ENCODE results near the gene ARVCF. TPM values are rescaled to one million over a fixed set of nuclear protein-coding genes. Genes with fewer than 3 reads are reported as not detected.
"Not testable (repeated sequence)": the region's sequence is repeated elsewhere in the genome, so short reads cannot be mapped to it uniquely, and the experiment has no call there.

Gene ARVCF
- total RNA-seq, 1 experiment from 2014 or later, result 0.58 TPM

- DNase-seq (ENCODE audit: low spot score), result no peak
Measured at GRCh38 chr22:19936513-19936912, 80.1 kb downstream of the ARVCF start.

- not testable (repeated sequence) for DNase-seq (ENCODE audit: low spot score)
Measured at GRCh38 chr22:19935123-19935718, 81.4 kb downstream of the ARVCF start.

DNA sequence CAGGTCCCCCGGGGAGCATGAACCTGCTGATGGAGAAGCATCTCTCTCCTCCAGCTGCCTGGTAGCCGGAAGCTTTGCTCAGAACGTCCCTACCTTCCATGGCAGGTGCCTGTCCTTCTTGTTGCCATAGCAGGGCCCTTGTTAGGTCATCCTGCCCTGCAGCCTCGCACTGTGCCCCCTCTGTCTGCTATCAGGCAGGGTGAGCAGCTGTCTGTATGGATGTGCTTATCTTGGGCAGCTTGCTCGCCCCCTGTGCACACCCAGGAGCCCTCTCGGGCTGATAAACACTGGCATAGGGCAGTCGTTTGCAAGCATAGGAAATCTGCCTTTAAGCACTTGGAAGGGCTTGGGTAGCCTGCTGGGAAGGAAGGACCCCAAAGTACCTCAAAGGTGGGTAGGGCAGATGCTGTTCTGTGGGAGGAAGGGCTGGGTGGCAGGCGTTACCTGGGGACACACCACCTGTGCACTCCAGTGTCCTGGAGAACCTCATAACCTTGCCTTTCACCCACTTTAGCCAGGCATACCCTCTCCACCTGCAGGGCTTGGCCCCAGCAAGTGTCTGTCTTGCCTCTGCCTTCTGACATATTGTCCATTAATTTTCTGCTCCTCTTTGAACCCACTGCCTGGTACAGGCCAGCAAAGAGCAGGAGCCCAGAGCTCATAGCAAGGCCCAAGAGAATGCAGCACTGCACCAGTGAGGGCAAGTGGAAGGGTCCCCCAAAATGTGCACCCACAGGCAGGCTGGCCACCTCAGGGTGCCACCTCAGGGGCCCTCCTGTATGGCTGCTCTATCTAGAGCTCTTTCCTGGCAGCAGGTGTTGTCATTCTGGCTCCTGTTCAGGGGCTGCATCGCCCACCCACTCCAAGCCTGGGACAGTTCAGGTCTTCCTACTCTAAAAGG is 83.0 kb downstream of the ARVCF start:
- no peak for DNase-seq (ENCODE audit: low spot score)

DNA sequence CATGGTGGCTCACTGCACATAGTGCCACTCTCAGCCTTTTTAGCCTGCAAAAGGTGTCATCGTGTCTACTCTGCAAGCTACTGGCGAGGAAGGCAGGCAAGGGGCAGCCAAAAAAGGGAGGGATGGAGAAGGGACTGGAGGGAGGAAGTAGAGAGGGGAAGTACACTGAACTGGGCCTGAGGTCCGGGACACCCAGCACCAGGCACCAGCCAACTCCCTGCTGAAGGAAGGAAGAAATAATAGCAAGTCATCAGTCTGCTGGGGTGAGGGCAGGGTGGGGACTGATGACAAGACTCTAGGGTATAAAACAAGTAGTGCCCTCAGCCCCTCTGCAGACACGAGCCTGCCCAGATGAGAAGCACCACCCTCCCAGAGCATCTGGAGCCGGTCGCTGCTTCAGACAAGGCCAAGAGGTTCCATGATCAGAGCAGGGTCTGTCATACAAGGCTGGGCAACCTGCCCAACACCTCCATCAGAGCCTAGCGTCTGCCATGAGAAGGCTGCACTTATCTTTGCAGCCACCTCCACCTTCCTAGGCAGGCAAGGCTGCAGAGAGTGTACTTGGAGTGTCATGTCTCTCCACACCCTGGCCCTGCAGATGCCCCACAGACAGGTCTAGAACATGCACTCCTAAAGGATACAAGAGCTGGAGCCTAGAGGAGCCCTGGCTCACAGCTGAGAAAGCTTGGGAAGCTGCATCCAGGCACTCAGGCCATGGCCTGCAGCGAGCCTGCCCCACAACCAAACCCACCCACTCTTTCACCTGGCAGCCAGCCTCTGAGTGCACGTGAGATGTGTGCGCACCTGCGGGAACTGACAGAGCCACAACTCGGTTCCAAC is 84.0 kb downstream of the ARVCF start:
- DNase-seq (ENCODE audit: low spot score), result no peak

- no peak for DNase-seq (ENCODE audit: low spot score)
Measured at GRCh38 chr22:19931514-19931913, 85.1 kb downstream of the ARVCF start.

- DNase-seq (ENCODE audit: low spot score), result no peak
Measured at GRCh38 chr22:19930551-19931486, 85.8 kb downstream of the ARVCF start.

DNA sequence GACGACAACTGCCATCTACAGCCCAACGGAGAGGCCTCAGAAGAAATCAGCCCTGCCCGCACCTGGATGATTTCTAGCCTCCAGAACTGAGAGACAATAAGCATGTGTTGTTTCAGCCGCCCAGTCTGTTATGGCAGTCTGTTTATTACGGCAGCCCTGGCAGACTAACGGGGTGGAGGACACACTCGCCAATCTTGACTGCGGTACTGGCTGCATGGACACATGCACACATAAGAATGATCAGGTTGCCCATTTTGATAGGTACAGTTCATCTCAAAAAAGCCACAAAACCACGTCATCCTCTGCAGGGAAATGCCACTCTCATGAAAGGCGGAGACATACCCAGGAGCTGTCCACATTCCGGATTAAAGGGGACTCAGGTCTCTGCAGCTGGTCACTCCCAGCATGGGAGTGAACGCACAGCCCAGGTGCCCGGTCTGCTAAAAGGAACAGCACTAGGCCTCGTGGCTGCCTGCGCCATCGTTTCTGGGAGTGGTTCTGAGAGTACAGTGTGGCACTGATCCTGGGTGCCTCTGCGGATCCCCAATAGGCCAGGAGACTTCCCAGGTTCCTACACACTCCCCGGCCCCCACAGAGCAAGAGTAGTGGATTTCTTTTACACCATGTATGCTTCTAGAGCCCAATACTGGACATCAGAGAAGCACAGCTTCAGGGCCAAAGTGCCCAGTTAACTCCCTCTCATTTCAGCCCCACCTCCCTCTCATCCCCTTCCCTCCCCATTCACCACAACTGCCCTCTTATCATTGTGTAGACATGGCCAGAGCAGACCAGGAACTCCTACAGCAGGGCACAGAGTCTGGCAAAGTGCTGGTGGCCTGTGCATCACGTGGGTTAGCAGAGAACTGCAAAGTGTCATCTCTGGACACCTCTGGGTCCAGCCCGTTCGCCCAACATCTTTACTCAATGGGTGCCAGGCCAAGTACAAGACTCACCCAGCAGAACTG is 86.8 kb downstream of the ARVCF start:
- no peak for DNase-seq (ENCODE audit: low spot score)

DNA sequence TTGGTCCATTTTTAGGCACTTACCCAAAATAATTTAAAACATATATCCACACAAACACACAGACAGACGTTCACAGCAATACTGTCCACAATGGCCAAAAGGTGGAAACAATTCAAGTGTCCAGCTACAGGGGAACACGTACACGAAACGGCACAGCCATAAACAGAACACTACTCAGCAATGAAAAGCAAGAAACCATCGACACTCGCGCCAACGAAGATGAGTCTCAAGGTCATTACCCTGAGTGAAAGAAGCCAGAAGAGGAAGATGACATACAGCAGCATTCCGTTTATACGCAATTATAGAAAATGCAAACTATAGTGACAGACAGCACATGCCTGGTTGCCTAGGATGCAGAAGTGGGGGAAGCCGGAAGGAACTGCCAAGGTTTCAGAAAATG is 88.4 kb downstream of the ARVCF start:
- DNase-seq (ENCODE audit: low spot score), result no peak

- DNase-seq (ENCODE audit: low spot score), result no peak
Measured at GRCh38 chr22:19927696-19928095, 88.9 kb downstream of the ARVCF start.

DNA sequence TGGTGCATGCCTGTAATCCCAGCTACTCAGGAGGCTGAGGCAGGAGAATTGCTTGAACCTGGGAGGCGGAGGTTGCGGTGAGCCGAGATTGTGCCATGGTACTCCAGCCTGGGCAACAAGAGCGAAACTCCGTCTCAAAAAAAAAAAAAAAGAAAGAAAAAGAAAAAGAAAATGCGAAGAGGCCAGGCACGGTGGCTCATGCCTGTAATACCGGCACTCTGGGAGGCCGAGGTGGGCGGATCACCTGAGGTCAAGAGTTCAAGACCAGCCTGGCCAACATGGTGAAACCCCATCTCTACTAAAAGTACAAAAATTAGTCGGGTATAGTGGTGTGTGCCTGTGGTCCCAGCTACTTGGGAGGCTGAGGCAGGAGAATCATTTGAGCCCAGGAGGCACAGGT is 90.6 kb downstream of the ARVCF start:
- not testable (repeated sequence) for DNase-seq (ENCODE audit: low spot score)

GRCh38 chr22:19923914-19924513 is 92.6 kb downstream of the ARVCF start:
- no peak for DNase-seq (ENCODE audit: low spot score)

DNA sequence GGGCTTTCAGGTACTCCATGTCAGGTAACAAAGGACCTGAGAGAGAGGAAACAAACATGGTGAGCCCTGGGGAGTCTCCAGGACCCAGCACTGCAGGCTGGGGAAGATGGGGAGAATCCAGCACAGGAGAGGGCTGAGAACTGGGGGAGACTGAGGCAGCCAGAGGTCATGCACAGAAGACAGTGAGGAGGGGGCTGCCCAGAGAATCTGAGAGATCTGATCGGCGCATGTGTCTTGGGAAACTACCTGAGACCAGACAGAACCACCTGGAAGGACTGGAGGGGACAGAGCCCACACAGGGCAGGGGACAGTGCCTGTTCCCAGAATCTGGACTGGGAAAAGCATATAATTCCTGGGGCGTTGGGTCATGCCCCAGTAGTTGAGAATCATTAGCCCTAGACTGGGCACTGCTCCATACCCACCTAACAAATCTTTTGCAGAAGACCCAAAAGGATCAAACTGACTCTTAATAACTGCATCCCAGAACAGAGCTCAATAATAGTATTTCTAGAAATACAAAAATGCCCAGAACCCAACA is 95.0 kb downstream of the ARVCF start:
- no peak for DNase-seq (ENCODE audit: low spot score)

Other genes starting within 250 kb of the ARVCF start
- 5.7 and 12.4 TPM in 2 replicates for gene GNB1L, start 161.9 kb downstream of the ARVCF start, total RNA-seq (2014; rRNA removed; shearing (Covaris generic))
- 2.3 and 2.6 TPM in 2 replicates for gene RTL10, start 161.9 kb downstream of the ARVCF start, total RNA-seq (2014; rRNA removed; shearing (Covaris generic))
- gene COMT, start 75.1 kb downstream of the ARVCF start, total RNA-seq (2014; rRNA removed; shearing (Covaris generic)), result 111 and 112 TPM in 2 replicates
- 7.5 and 9.1 TPM in 2 replicates for gene TXNRD2, start 75.0 kb downstream of the ARVCF start, total RNA-seq (2014; rRNA removed; shearing (Covaris generic))
- gene TANGO2, start 4.3 kb upstream of the ARVCF start, total RNA-seq (2014; rRNA removed; shearing (Covaris generic)), result 20.6 and 29.3 TPM in 2 replicates
- 9.2 and 11.4 TPM in 2 replicates for gene DGCR8, start 63.4 kb upstream of the ARVCF start, total RNA-seq (2014; rRNA removed; shearing (Covaris generic))
- 623 and 731 TPM in 2 replicates for gene RANBP1, start 99.3 kb upstream of the ARVCF start, total RNA-seq (2014; rRNA removed; shearing (Covaris generic))
- 12.2 and 16.6 TPM in 2 replicates for gene TRMT2A, start 100.4 kb upstream of the ARVCF start, total RNA-seq (2014; rRNA removed; shearing (Covaris generic))
- 4.3 and 6.9 TPM in 2 replicates for gene ZDHHC8, start 115.0 kb upstream of the ARVCF start, total RNA-seq (2014; rRNA removed; shearing (Covaris generic))
- not detected in 2 replicates for gene CCDC188, start 134.2 kb upstream of the ARVCF start, total RNA-seq (2014; rRNA removed; shearing (Covaris generic))

All from H4 (cell line).